ENCODE results near the gene DPP8. TPM values are rescaled to one million over a fixed set of nuclear protein-coding genes. Genes with fewer than 3 reads are reported as not detected.
A peak's percentile ranks its signal among the peaks of the same experiment; 100 is the strongest.

The DPP8 gene
- total and polyA plus RNA-seq, 2 experiments from 2014 or later = 21.7 to 33.5 TPM

GRCh38 chr15:65402961-65403360, 114.5 kb downstream of the DPP8 start (continued):
- no peak for TF ChIP-seq ZNF331 (CRISPR knock-in tag; IDR thresholded peaks at IDR 0.05; ENCODE audit: low read depth)
- no peak for TF ChIP-seq EZH2 (IDR thresholded peaks at IDR 0.05; ENCODE audit: low read depth, unreplicated experiment)
- no peak for TF ChIP-seq ZNF114 (CRISPR knock-in tag; IDR thresholded peaks at IDR 0.05)
- TF ChIP-seq POLR2AphosphoS5 (IDR thresholded peaks at IDR 0.05; ENCODE audit: low read depth) = no peak
- TF ChIP-seq EZH2phosphoT487 (IDR thresholded peaks at IDR 0.05; ENCODE audit: unreplicated experiment) = no peak
- no peak for TF ChIP-seq CTCF (conservative IDR thresholded peaks at IDR 0.05; ENCODE audit: low read depth in 2 of 2)
- TF ChIP-seq ETS1 (IDR thresholded peaks at IDR 0.05) = no peak
- TF ChIP-seq STAT1 (IDR thresholded peaks at IDR 0.05; ENCODE audit: unreplicated experiment) = no peak

- H3K9me2 ChIP-seq (ENCODE audit: insufficient read depth) = no peaks in the 10 kb centered on the region
- H3K4me3 Mint-ChIP-seq = no peak overlapping the region
- peaks cover 23% of the 10 kb centered on the region for H3K4me1 ChIP-seq (ENCODE audit: insufficient read depth)
- DNase-seq (ENCODE audit: low spot score) (no peak), ATAC-seq (peak; percentile 11)
- peaks cover 6% of the 10 kb centered on the region; the same call in 1 of the 2 replicates for H4K20me1 ChIP-seq (replicated peaks; ENCODE audit: insufficient read depth)
- peaks cover 29% of the 10 kb centered on the region for H3K27me3 ChIP-seq (ENCODE audit: insufficient read depth)
- H3K79me2 ChIP-seq (replicated peaks; ENCODE audit: insufficient read depth) = no peaks in the 10 kb centered on the region
- H3K36me3 ChIP-seq (ENCODE audit: insufficient read depth) = peaks cover 6% of the 10 kb centered on the region; the same call in 1 of the 2 replicates
- no peaks in the 10 kb centered on the region for H3K9me3 Mint-ChIP-seq
- H3K27ac ChIP-seq (ENCODE audit: low read depth) = no peak overlapping the region
- peaks cover 4% of the 10 kb centered on the region; the same call in 1 of the 3 replicates for H3K36me3 Mint-ChIP-seq (ENCODE audit: low read depth)
- H3F3A ChIP-seq (replicated peaks; ENCODE audit: low read depth) = peaks cover 10% of the 10 kb centered on the region; the same call in 1 of the 2 replicates
- H3K4me3 ChIP-seq = no peak overlapping the region
- no peak overlapping the region for H3K27ac Mint-ChIP-seq
- H3K4me1 Mint-ChIP-seq = peaks cover 41% of the 10 kb centered on the region
- H3K4me2 ChIP-seq = no peak overlapping the region; the same call in 1 of the 2 replicates
- H2AFZ ChIP-seq = peak overlapping the region; percentile 21; the same call in 1 of the 2 replicates
- H3K27me3 Mint-ChIP-seq (ENCODE audit: insufficient read depth, low read depth, poor library complexity) = peaks cover 20% of the 10 kb centered on the region
- TF ChIP-seq STAT1 (IDR thresholded peaks at IDR 0.05; ENCODE audit: unreplicated experiment) (no peak), ZNF114 (CRISPR knock-in tag; IDR thresholded peaks at IDR 0.05) (no peak), NANOG (IDR thresholded peaks at IDR 0.05; ENCODE audit: borderline replicate concordance) (no peak), JUNB (IDR thresholded peaks at IDR 0.05; ENCODE audit: unreplicated experiment) (no peak), REST (IDR thresholded peaks at IDR 0.05; ENCODE audit: unreplicated experiment) (no peak), ETS1 (IDR thresholded peaks at IDR 0.05) (no peak), CREB1 (CRISPR knock-in tag; IDR thresholded peaks at IDR 0.05; ENCODE audit: low read depth) (no peak), EZH2phosphoT487 (IDR thresholded peaks at IDR 0.05; ENCODE audit: unreplicated experiment) (no peak), POLR2AphosphoS5 (IDR thresholded peaks at IDR 0.05; ENCODE audit: low read depth) (no peak)
These were observed 115.8 kb downstream of the DPP8 start for GRCh38 chr15:65401611-65402240.
